HepG2 (cell line): ENCODE measurements around the gene ZNF318. TPM values are rescaled to one million over a fixed set of nuclear protein-coding genes. Genes with fewer than 3 reads are reported as not detected.

Experiments used
- ATF7-NPFF ChIP-seq: sonication (generic); formaldehyde crosslinking; IDR thresholded peaks from 2 replicates; pipeline ENCODE4 v1.8.1; 2023; ENCODE audit warnings: mild to moderate bottlenecking, low read depth, missing genetic modification reagents, moderate library complexity
- BCL6 ChIP-seq: IDR thresholded peaks from 2 replicates; pipeline ENCODE4 v1.6.1; 2016; ENCODE audit warnings: missing genetic modification reagents, missing compliant biosample characterization
- CBX5 ChIP-seq: sonication (generic); formaldehyde crosslinking; IDR thresholded peaks from 2 replicates; pipeline ENCODE4 v1.4.0; 2020; ENCODE audit warnings: missing genetic modification reagents, borderline replicate concordance
- E2F2 ChIP-seq: sonication (generic); formaldehyde crosslinking; IDR thresholded peaks from 2 replicates; pipeline ENCODE4 v1.4.0; 2020; ENCODE audit warnings: missing genetic modification reagents, borderline replicate concordance
- HMGXB4 ChIP-seq, 2 experiments: sonication (generic) in 1 of 2; formaldehyde crosslinking in 1 of 2; IDR thresholded peaks; 2 replicates each; pipeline versions ENCODE4 v1.4.0 to v1.6.1; 2018 to 2020; ENCODE audit warnings: missing genetic modification reagents in 2 of 2, borderline replicate concordance in 1 of 2, low read depth in 1 of 2, mild to moderate bottlenecking in 1 of 2, missing biosample characterization in 1 of 2
- IRF1 ChIP-seq: sonication (generic); formaldehyde crosslinking; IDR thresholded peaks from 2 replicates; pipeline ENCODE4 v1.4.0; 2020; ENCODE audit warnings: low read depth, mild to moderate bottlenecking, missing genetic modification reagents
- KLF16 ChIP-seq, 2 experiments: sonication (generic) in 1 of 2; formaldehyde crosslinking in 1 of 2; IDR thresholded peaks; 2 replicates each; pipeline versions ENCODE4 v1.6.1 to v1.8.0; 2016 to 2023; ENCODE audit warnings: missing genetic modification reagents in 2 of 2, missing compliant biosample characterization in 1 of 2
- MTA1 ChIP-seq: sonication (generic); formaldehyde crosslinking; IDR thresholded peaks from 2 replicates; pipeline ENCODE4 v1.4.0; 2020; ENCODE audit warnings: missing genetic modification reagents, mild to moderate bottlenecking, borderline replicate concordance
- MTF1 ChIP-seq: sonication (generic); formaldehyde crosslinking; IDR thresholded peaks from 2 replicates; pipeline ENCODE4 v1.5.0; 2020; ENCODE audit warnings: missing genetic modification reagents
- NCOA1 ChIP-seq: sonication (generic); formaldehyde crosslinking; IDR thresholded peaks from 2 replicates; pipeline ENCODE4 v1.9.0; 2021; ENCODE audit warnings: missing genetic modification reagents
- NFE2L2 ChIP-seq: fragments of 150-350 bp; IDR thresholded peaks from 2 replicates; pipeline ENCODE4 v1.6.1; 2014; ENCODE audit warnings: low read length
- PHB2 ChIP-seq: fragments of 450-650 bp; IDR thresholded peaks from 2 replicates; pipeline ENCODE4 v1.6.1; 2018; ENCODE audit not compliant: partially characterized antibody
- PPARG ChIP-seq: conservative IDR thresholded peaks from 2 replicates; pipeline ENCODE4 v1.6.1; 2016; ENCODE audit warnings: missing biosample characterization, missing genetic modification reagents
- THAP7 ChIP-seq: sonication (generic); formaldehyde crosslinking; IDR thresholded peaks from 2 replicates; pipeline ENCODE4 v1.8.1; 2023; ENCODE audit warnings: mild to moderate bottlenecking, missing genetic modification reagents
- ZHX1 ChIP-seq: sonication (generic); formaldehyde crosslinking; IDR thresholded peaks from 2 replicates; pipeline ENCODE4 v1.8.1; 2022; ENCODE audit warnings: low read depth, mild to moderate bottlenecking, missing genetic modification reagents
- ZNF143 ChIP-seq: sonication (generic); formaldehyde crosslinking; IDR thresholded peaks from 2 replicates; pipeline ENCODE4 v1.4.0; 2020; ENCODE audit warnings: missing genetic modification reagents
- ZNF18 ChIP-seq: sonication (generic); formaldehyde crosslinking; IDR thresholded peaks from 2 replicates; pipeline ENCODE4 v1.8.0; 2022; ENCODE audit warnings: mild to moderate bottlenecking, missing genetic modification reagents; ENCODE audit not compliant: insufficient replicate concordance
- ZNF207 ChIP-seq: fragments of 450-650 bp; IDR thresholded peaks from 2 replicates; pipeline ENCODE4 v1.6.1; 2016; ENCODE audit warnings: antibody characterized with exemption, borderline replicate concordance
- ZNF883 ChIP-seq: sonication (generic); formaldehyde crosslinking; IDR thresholded peaks from 2 replicates; pipeline ENCODE4 v1.5.1; 2020; ENCODE audit warnings: mild to moderate bottlenecking, missing genetic modification reagents; ENCODE audit errors: not compliant biosample characterization
- polyA plus RNA-seq, 8 experiments: library from polyadenylated mRNA; depleted of rRNA in 3 of 8; stranded (reverse) in 7 of 8; unstranded in 1 of 8; fragments of >200 nt; fragmentation: Illumina TruSeq in 4 of 8; extraction: Trizol in 4 of 8; gene quantifications; 2 replicates each; pipeline versions ENCODE4 v1.2.1 to v1.2.3, GENCODE V29; 2011 to 2016; ENCODE audit warnings: low read depth in 4 of 8, missing spikeins in 1 of 8, mixed read lengths in 1 of 8; ENCODE audit not compliant: insufficient read depth in 1 of 8
- total RNA-seq, 5 experiments: library from RNA; depleted of rRNA; stranded (reverse); fragments of >200 nt; fragmentation: Illumina TruSeq; extraction: Trizol; gene quantifications; 2 replicates each; pipeline ENCODE4 v1.2.3, GENCODE V29; 2016; ENCODE audit warnings: low read depth in 1 of 5

Gene ZNF318
- total and polyA plus RNA-seq, 2 of the 13 experiments (the other 11 are each of a cell fraction or from before 2014, with no cell fraction given), result 13.0 to 14.5 TPM

- TF ChIP-seq ZNF18 (CRISPR knock-in tag) (no peak), PHB2 (no peak), CBX5 (CRISPR knock-in tag) (no peak), MTF1 (no peak), HMGXB4 (CRISPR knock-in tag; IDR thresholded peaks at IDR 0.05; ENCODE audit: borderline replicate concordance in 1 of 2, low read depth in 1 of 2) (peak in 1 of 2 experiments; percentile 69; a peak in 3 of 4 replicates), ZNF207 (no peak), E2F2 (CRISPR knock-in tag) (peak; percentile 44; the same call in 1 of the 2 replicates), ZHX1 (CRISPR knock-in tag) (peak; percentile 70; the same call in 1 of the 2 replicates), PPARG (CRISPR knock-in tag) (no peak; the same call in 1 of the 2 replicates), ATF7-NPFF (no peak; the same call in 1 of the 2 replicates), ZNF143 (no peak; the same call in 1 of the 2 replicates), IRF1 (CRISPR knock-in tag) (no peak), NCOA1 (CRISPR knock-in tag) (no peak), KLF16 (CRISPR knock-in tag; IDR thresholded peaks at IDR 0.05) (peak in 1 of 2 experiments; percentile 80; a peak in 2 of 4 replicates), MTA1 (CRISPR knock-in tag) (no peak), ZNF883 (CRISPR knock-in tag) (peak; percentile 53), THAP7 (CRISPR knock-in tag) (no peak), BCL6 (CRISPR knock-in tag) (0 out of 2 replicates have a peak, but pooled peaks have one; percentile 7), NFE2L2 (no peak)
Observed at GRCh38 chr6:43369174-43370002, at the start of gene ZNF318 (continued).
